H1 (cell line): ENCODE results near the gene CDCA7. TPM values are rescaled to one million over a fixed set of nuclear protein-coding genes. Genes with fewer than 3 reads are reported as not detected.

Experiments
- CTCF ChIA-PET: fragments of 300-600 bp; sonication (Branson Sonifier 250); formaldehyde crosslinking; loops from one replicate; lab custom pipeline; 2021; ENCODE audit not compliant: partially characterized antibody; lab: Charles Lee
- POLR2A ChIA-PET: fragments of 300-600 bp; sonication (Branson Sonifier 250); formaldehyde crosslinking; loops from one replicate; lab custom pipeline; 2021; ENCODE audit warnings: inconsistent platforms; ENCODE audit not compliant: partially characterized antibody; lab: Charles Lee
- DNase-seq, 2 experiments: peaks; one replicate each; pipeline versions ENCODE4 v3.0.0 to v3.0.0-alpha.2; 2010 to 2022; ENCODE audit warnings: low spot score in 2 of 2, low read depth in 1 of 2, mixed read lengths in 1 of 2
- FAIRE-seq: peaks from 2 replicates; lab custom pipeline; 2011; peaks lifted over from hg19 to GRCh38; lab: Jason Lieb, UNC
- H2AFZ ChIP-seq: 2 replicates; pipeline ENCODE4 v1.8.1; 2012; ENCODE audit warnings: low read length, inconsistent platforms
- H2AK5ac ChIP-seq: 2 replicates; pipeline ENCODE4 v1.6.1; 2013; ENCODE audit warnings: low read depth, low read length
- H2BK120ac ChIP-seq: replicated peaks from 2 replicates; pipeline ENCODE3; 2013; ENCODE audit warnings: low read depth, low read length, inconsistent platforms
- H2BK12ac ChIP-seq: 2 replicates; pipeline ENCODE4 v1.6.1; 2013; ENCODE audit warnings: low read depth, low read length
- H2BK15ac ChIP-seq: 2 replicates; pipeline ENCODE4 v1.6.1; 2013; ENCODE audit warnings: low read length
- H2BK20ac ChIP-seq: 2 replicates; pipeline ENCODE4 v1.6.1; 2013; ENCODE audit warnings: low read length
- H2BK5ac ChIP-seq: 2 replicates; pipeline ENCODE4 v1.6.1; 2013; ENCODE audit warnings: low read depth, low read length
- H3K14ac ChIP-seq: 2 replicates; pipeline ENCODE4 v1.6.1; 2013; ENCODE audit warnings: inconsistent platforms; ENCODE audit not compliant: insufficient read length
- H3K18ac ChIP-seq: 2 replicates; pipeline ENCODE4 v1.6.1; 2013; ENCODE audit warnings: low read length; ENCODE audit errors: extremely low read depth
- H3K23ac ChIP-seq: 2 replicates; pipeline ENCODE4 v1.6.1; 2013; ENCODE audit warnings: inconsistent platforms; ENCODE audit not compliant: insufficient read length
- H3K23me2 ChIP-seq: 2 replicates; pipeline ENCODE4 v1.6.1; 2013; ENCODE audit warnings: low read depth, low read length
- H3K27ac ChIP-seq: 2 replicates; pipeline ENCODE4 v1.6.1; 2011; ENCODE audit warnings: low read depth, low read length, inconsistent platforms
- H3K27me3 ChIP-seq, 4 experiments: replicated peaks in 1 of 4; 1 replicate in 1 of 4; 2 replicates in 3 of 4; pipeline versions ENCODE4 v1.6.1 to v1.8.1; 2011 to 2013; ENCODE audit warnings: low read length in 3 of 4, mild to moderate bottlenecking in 3 of 4, inconsistent platforms in 2 of 4, mixed read lengths in 2 of 4, moderate library complexity in 1 of 4; ENCODE audit not compliant: control insufficient read depth in 3 of 4, insufficient read depth in 3 of 4; ENCODE audit errors: extremely low read depth in 1 of 4
- H3K36me3 ChIP-seq, 4 experiments: 2 replicates each; pipeline versions ENCODE4 v1.6.1 to v1.8.1; 2011 to 2013; ENCODE audit warnings: mild to moderate bottlenecking in 4 of 4, low read length in 3 of 4, moderate library complexity in 2 of 4, control low read depth in 1 of 4, inconsistent platforms in 1 of 4; ENCODE audit not compliant: insufficient read depth in 4 of 4, control insufficient read depth in 2 of 4
- H3K4ac ChIP-seq: replicated peaks from 2 replicates; pipeline ENCODE3; 2013; ENCODE audit warnings: low read length, low read depth, mixed read lengths, inconsistent platforms; ENCODE audit not compliant: insufficient read length
- H3K4me1 ChIP-seq, 4 experiments: replicated peaks in 1 of 4; 1 replicate in 1 of 4; 2 replicates in 3 of 4; pipeline versions ENCODE4 v1.6.1 to v1.8.1; 2011 to 2013; ENCODE audit warnings: low read length in 3 of 4, inconsistent platforms in 2 of 4, mixed read lengths in 1 of 4; ENCODE audit not compliant: insufficient read depth in 4 of 4, control insufficient read depth in 3 of 4
- H3K4me2 ChIP-seq, 2 experiments: 2 replicates each; pipeline versions ENCODE4 v1.6.1 to v1.8.1; 2011 to 2013; ENCODE audit warnings: low read depth in 2 of 2, low read length in 2 of 2, control low read depth in 1 of 2, inconsistent platforms in 1 of 2, mild to moderate bottlenecking in 1 of 2; ENCODE audit not compliant: insufficient read depth in 1 of 2
- H3K4me3 ChIP-seq, 4 experiments: fragments of 200-600, 300-600 bp in 1 of 4; sonication (generic), shearing (Covaris generic), sonication (Bioruptor Twin) in 1 of 4; 2 replicates each; pipeline versions ENCODE4 v1.5.1 to v1.8.1; 2011 to 2016; ENCODE audit warnings: low read length in 4 of 4, low read depth in 3 of 4, control low read depth in 2 of 4, inconsistent platforms in 2 of 4, mild to moderate bottlenecking in 2 of 4, mixed read lengths in 1 of 4, moderate library complexity in 1 of 4; ENCODE audit not compliant: insufficient read depth in 2 of 4; ENCODE audit errors: extremely low read depth in 1 of 4
- H3K56ac ChIP-seq: replicated peaks from 2 replicates; pipeline ENCODE3; 2013; ENCODE audit warnings: low read depth, mild to moderate bottlenecking, mixed read lengths, low read length, inconsistent platforms; ENCODE audit not compliant: insufficient read length
- H3K79me1 ChIP-seq: 2 replicates; pipeline ENCODE4 v1.6.1; 2013; ENCODE audit warnings: low read depth, low read length, control low read depth
- H3K79me2 ChIP-seq, 2 experiments: 2 replicates each; pipeline versions ENCODE4 v1.6.1 to v1.8.1; 2012 to 2013; ENCODE audit warnings: low read length in 2 of 2, mild to moderate bottlenecking in 2 of 2, inconsistent platforms in 1 of 2; ENCODE audit not compliant: insufficient read depth in 2 of 2, control insufficient read depth in 1 of 2
- H3K9ac ChIP-seq, 4 experiments: replicated peaks in 1 of 4; 1 replicate in 1 of 4; 2 replicates in 3 of 4; pipeline versions ENCODE4 v1.6.1 to v1.8.1; 2011 to 2013; ENCODE audit warnings: low read depth in 3 of 4, low read length in 3 of 4, control low read depth in 2 of 4, mild to moderate bottlenecking in 2 of 4, moderate library complexity in 2 of 4, inconsistent platforms in 1 of 4; ENCODE audit errors: extremely low read depth in 1 of 4
- H3K9me3 ChIP-seq, 2 experiments: 2 replicates each; pipeline versions ENCODE4 v1.6.1 to v1.8.1; 2012 to 2013; ENCODE audit warnings: mild to moderate bottlenecking in 2 of 2, moderate library complexity in 2 of 2, control low read depth in 1 of 2, inconsistent platforms in 1 of 2, low read depth in 1 of 2, low read length in 1 of 2, mixed read lengths in 1 of 2; ENCODE audit not compliant: insufficient read depth in 2 of 2
- H4K20me1 ChIP-seq, 2 experiments: replicated peaks in 1 of 2; 2 replicates each; pipeline versions ENCODE3 to v1.8.1; 2011 to 2013; ENCODE audit warnings: inconsistent platforms in 2 of 2, low read length in 2 of 2, mild to moderate bottlenecking in 1 of 2; ENCODE audit not compliant: insufficient read depth in 2 of 2, control insufficient read depth in 1 of 2
- H4K5ac ChIP-seq: 2 replicates; pipeline ENCODE4 v1.6.1; 2013; ENCODE audit warnings: low read length, low read depth, mixed read lengths, inconsistent platforms; ENCODE audit not compliant: insufficient read length
- H4K8ac ChIP-seq: 2 replicates; pipeline ENCODE4 v1.8.0; 2013; ENCODE audit warnings: mild to moderate bottlenecking, moderate library complexity, low read length, inconsistent platforms; ENCODE audit not compliant: insufficient read depth; ENCODE audit errors: extremely low read depth
- H4K91ac ChIP-seq: replicated peaks from 2 replicates; pipeline ENCODE3; 2013; ENCODE audit warnings: low read length, mixed read lengths, inconsistent platforms; ENCODE audit not compliant: insufficient read length
- CBX8 ChIP-seq: fragments of 300-800, 300-1000 bp; sonication (generic); IDR thresholded peaks from 2 replicates; pipeline ENCODE4 v1.7.1; 2016; ENCODE audit warnings: low read depth, low read length, borderline replicate concordance
- CHD1 ChIP-seq: IDR thresholded peaks from 2 replicates; pipeline ENCODE4 v1.6.1; 2012; ENCODE audit warnings: low read depth, low read length, improper control_type of control experiment
- NRF1 ChIP-seq: IDR thresholded peaks from 2 replicates; pipeline ENCODE4 v1.6.1; 2011; ENCODE audit warnings: mild to moderate bottlenecking, low read depth, low read length, improper control_type of control experiment
- RFX5 ChIP-seq: IDR thresholded peaks from 2 replicates; pipeline ENCODE4 v1.6.1; 2011; ENCODE audit warnings: low read depth, low read length, improper control_type of control experiment, borderline replicate concordance
- SIX5 ChIP-seq: IDR thresholded peaks from 2 replicates; pipeline ENCODE4 v1.6.1; 2011; ENCODE audit warnings: mild to moderate bottlenecking, low read depth, low read length
- TAF1 ChIP-seq: IDR thresholded peaks from 2 replicates; pipeline ENCODE4 v1.6.1; 2011; ENCODE audit warnings: mild to moderate bottlenecking, low read depth, low read length
- WGBS, 2 experiments: shearing (Covaris generic) in 1 of 2; methylation state at CpG; one replicate each; pipeline versions ENCODE4 v1.1.6 to v1.1.7; 2013 to 2015; ENCODE audit warnings: low lambda C conversion rate in 2 of 2, mixed read lengths in 2 of 2, inconsistent platforms in 1 of 2, low coverage in 1 of 2, missing lambda C conversion rate in 1 of 2; ENCODE audit not compliant: insufficient replicate concordance in 2 of 2, insufficient coverage in 1 of 2, insufficient read length in 1 of 2; ENCODE audit errors: extremely low coverage in 1 of 2, missing lambda C conversion rate in 1 of 2; 5-methylcytosine and 5-hydroxymethylcytosine counted together
- polyA plus RNA-seq, 7 experiments: library from polyadenylated mRNA; depleted of rRNA in 3 of 7; stranded (reverse) in 5 of 7; unstranded in 2 of 7; fragments of >200 nt in 5 of 7; fragments of 200-250 nt in 2 of 7; gene quantifications; 1 replicate in 5 of 7; 2 replicates in 1 of 7; 4 replicates in 1 of 7; pipeline versions ENCODE4 v1.2.1 to v1.2.3, GENCODE V29; 2011 to 2013; ENCODE audit warnings: missing spikeins in 2 of 7, mixed read lengths in 2 of 7
- total RNA-seq: library from RNA; stranded (reverse); fragmentation: NEBNext Ultra II Directional; extraction: Animal tissue kit (Norgen Biotek cat#: 25700); gene quantifications from 2 replicates; pipeline ENCODE4 v1.2.1, GENCODE V29; 2021
- TF ChIP-seq, protein P1 (sequence below), 3 experiments: IDR thresholded peaks; 1 replicate in 2 of 3; 2 replicates in 1 of 3; pipeline versions ENCODE4 v1.5.1 to v1.6.1; 2011; ENCODE audit warnings: low read length in 3 of 3, mild to moderate bottlenecking in 3 of 3, inconsistent platforms in 2 of 3, low read depth in 1 of 3, moderate library complexity in 1 of 3; ENCODE audit not compliant: insufficient read depth in 1 of 3; ENCODE audit errors: control extremely low read depth in 1 of 3

The CDCA7 gene
- total and polyA plus RNA-seq, 2 of the 8 experiments (the other 6 are each of a cell fraction or from before 2014, with no cell fraction given): 64.4 to 80.4 TPM

GRCh38 chr2:173394091-173394974 lies 39.7 kb downstream of the CDCA7 start:
- Histone ChIP-seq H3K4me3 (no peak overlapping the region), H2AK5ac (no peak overlapping the region), H2AFZ (no peak overlapping the region), H4K91ac (no peak overlapping the region), H3K9ac (no peak overlapping the region), H3K56ac (no peak overlapping the region), H3K18ac (no peak overlapping the region), H3K27me3 (no peaks in the 10 kb centered on the region), H2BK120ac (no peak overlapping the region), H3K4me1 (peaks cover 2 to 12% (median 4%) of the 10 kb centered on the region in 4 experiments; a peak in 5 of 7 replicates), H3K14ac (no peak overlapping the region), H3K79me2 (no peaks in the 10 kb centered on the region), H3K27ac (no peak overlapping the region), H2BK5ac (no peak overlapping the region), H3K4ac (no peak overlapping the region), H3K4me2 (no peak overlapping the region), H4K8ac (no peak overlapping the region), H3K23me2 (no peaks in the 10 kb centered on the region), H2BK15ac (no peak overlapping the region), H2BK20ac (no peak overlapping the region), H4K20me1 (no peaks in the 10 kb centered on the region), H3K23ac (no peak overlapping the region), H3K36me3 (no peaks in the 10 kb centered on the region), H2BK12ac (no peak overlapping the region), H3K79me1 (no peaks in the 10 kb centered on the region), H4K5ac (no peak overlapping the region), H3K9me3 (no peaks in the 10 kb centered on the region)
- TF ChIP-seq RFX5 (no peak), TAF1 (no peak), CHD1 (no peak), CBX8 (no peak), NRF1 (no peak), SIX5 (no peak)
- TF ChIP-seq, protein P1, sequence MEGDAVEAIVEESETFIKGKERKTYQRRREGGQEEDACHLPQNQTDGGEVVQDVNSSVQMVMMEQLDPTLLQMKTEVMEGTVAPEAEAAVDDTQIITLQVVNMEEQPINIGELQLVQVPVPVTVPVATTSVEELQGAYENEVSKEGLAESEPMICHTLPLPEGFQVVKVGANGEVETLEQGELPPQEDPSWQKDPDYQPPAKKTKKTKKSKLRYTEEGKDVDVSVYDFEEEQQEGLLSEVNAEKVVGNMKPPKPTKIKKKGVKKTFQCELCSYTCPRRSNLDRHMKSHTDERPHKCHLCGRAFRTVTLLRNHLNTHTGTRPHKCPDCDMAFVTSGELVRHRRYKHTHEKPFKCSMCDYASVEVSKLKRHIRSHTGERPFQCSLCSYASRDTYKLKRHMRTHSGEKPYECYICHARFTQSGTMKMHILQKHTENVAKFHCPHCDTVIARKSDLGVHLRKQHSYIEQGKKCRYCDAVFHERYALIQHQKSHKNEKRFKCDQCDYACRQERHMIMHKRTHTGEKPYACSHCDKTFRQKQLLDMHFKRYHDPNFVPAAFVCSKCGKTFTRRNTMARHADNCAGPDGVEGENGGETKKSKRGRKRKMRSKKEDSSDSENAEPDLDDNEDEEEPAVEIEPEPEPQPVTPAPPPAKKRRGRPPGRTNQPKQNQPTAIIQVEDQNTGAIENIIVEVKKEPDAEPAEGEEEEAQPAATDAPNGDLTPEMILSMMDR (IDR thresholded peaks at IDR 0.05; ENCODE audit: control extremely low read depth in 1 of 3, insufficient read depth in 1 of 3, low read depth in 1 of 3, low read length in 3 of 3): no peak
- 62% methylated on average over 8 of the region's 8 CpGs; no CpG with 5 or more reads in 1 of the 2 experiments for WGBS, 2 experiments
- ChIA-PET POLR2A (interaction anchor here (0.6 kb wide), 1 partner anchor 171 kb away, joined by 3 read pairs; no protein-coding TSS in a partner anchor), CTCF (interaction anchor here (0.6 to 0.9 kb wide), 4 partner anchors 74 to 544 kb away, joined by 3 to 4 read pairs (median 4); no protein-coding TSS in a partner anchor)
- DNase-seq (no peak), FAIRE-seq (no peak)
